HG03521 (cell line): ENCODE data around the gene NFATC4.
"Not testable (repeated sequence)": the region's sequence is repeated elsewhere in the genome, so short reads cannot be mapped to it uniquely, and the experiment has no call there.

Experiments used
- ATAC-seq: cut with Tn5 transposase; IDR thresholded peaks from one replicate; pipeline ENCODE4 v1.9.1; 2021; ENCODE audit warnings: mild to moderate bottlenecking, moderate library complexity; ENCODE audit not compliant: unreplicated experiment

The NFATC4 gene

DNA sequence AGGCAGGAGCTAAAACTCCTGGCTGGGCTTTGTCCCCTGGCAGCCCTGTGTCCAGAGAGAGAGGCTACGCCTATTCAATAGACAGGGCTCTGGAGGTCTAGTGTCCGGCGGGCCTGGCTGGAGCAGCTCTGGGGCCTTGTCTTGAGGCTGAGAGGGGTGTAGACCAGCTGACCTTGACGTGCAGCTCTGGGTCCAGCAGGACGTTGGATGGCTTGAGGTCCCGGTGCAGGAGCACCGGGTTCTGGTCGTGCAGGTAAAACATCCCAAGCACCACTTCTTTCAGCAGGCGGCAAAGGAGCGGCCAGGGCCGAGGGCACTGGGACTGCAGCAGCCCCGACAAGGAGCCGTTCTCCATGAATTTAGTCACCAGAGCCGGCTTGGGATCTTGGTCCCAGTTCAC lies 29.1 kb upstream of the NFATC4 start:
- no peak for ATAC-seq

DNA sequence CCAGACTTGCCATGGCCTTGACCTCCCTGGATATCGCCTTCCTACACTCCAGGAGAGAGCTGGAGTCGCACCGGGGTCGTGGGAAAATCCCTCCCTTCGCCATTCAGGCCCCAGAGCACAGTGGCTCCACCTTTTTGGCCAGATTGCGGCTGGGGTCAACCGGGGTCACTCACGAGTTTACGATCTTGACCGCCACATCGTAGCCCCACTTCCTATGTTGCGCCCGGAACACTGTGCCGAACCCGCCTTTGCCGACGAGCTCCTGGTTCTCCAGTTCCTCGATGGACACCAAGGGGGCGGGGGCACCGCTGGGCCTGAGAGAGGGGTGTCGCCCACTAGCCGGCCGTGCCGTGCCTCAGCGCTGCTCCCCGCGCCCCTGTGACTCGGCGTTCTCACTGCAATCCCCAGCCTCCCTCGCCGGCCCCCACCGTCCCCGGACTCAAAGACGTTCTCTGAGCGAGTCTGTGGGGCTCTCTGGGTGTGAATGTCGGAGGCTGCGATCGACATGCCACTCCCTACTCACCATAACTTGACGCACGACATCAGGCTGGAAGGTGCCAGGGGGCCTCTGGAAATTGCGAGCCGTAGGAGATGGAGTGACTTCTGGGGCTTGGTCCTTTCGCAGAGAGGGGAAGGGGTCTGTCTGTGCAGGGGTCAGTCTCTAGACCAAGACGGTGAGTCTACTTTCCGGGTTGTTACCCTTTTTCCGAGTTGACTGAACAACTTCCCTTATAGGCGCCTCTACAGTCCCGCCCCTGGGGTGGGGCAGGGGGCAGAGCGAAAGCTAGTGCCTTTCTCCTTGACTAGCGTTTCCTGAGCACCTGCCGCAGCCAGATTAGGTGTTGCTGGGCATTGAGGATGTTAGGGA lies 28.5 kb upstream of the NFATC4 start, which contains the start of gene RIPK3:
RIPK3 (minus strand) TSS at position 708 of the 868 bp plus-strand sequence; CDS start at position 543, 165 bp downstream.
- peak; percentile 75 for ATAC-seq

DNA sequence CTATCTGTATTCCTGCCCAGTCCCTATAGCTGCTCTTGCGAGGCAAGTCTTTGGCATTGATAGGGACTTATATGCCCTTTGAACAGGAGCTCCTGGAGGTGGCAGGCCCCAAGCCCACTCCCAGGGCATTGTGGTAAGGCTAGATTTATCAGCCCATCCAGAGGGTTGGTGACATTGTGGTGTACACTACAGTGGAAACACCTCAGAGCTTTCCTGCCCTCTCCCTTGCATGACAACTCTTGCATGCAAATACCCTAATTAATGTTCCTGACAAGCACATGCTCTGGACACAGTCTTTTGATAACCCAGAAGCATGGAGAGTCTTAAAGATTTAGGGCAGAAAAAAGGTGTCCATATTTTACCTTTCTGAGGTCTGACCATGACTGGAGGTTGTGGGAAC lies 27.4 kb upstream of the NFATC4 start:
- ATAC-seq, result no peak

DNA sequence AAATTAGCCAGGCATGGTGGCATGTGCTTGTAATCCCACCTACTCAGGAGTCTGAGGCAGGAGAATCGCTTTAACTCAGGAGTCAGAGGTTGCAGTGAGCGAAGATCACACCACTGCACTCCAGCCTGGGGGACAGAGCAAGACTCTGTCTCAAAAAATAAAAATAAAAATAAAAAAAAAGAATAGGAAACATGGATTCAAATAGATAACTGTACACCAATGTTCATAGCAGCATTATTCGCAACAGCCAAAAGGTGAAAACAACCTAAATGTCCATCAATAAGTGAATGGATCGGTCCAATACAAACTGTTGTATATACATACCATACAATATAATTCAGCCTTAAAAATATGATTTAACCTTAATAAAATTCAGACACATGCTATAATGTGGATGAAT lies 25.1 kb upstream of the NFATC4 start:
- ATAC-seq, result no peak

DNA sequence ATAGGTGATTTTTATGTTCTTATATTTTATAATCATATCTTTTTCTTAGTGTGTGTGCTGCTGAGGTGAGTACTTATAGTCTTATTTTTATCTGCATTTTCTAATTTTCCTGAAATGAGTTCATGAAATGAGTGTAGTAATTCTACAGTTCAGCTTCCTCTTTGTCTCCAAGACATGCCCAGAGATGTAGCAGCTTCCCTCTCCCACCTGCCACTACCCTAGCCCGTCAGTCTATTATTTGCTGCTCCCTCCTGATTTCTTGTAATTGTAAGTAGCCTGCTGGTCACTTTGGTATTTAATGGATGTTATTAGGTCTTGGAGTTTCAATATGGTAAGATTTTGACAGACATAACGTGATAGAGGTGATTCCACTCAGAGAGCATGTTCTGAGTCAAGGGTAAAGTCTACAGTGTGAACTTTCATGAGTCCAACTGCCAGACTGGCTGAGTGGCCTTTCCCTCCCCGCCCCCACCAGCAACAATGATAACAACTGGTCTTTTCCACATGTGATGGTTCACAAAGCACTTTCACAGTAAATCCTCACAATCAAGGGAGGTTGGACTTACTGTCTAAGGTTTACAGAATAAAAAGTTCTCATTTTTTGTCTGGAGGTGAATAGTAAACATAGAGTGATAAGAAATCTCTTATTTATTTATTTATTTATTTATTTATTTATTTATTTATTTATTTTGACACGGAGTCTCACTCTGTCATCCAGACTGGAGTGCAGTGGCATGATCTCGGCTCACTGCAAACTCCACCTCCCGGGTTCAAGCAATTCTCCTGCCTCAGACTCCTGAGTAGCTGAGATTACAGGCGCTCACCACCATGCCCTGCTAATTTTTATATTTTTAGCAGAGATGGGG lies 24.0 kb upstream of the NFATC4 start:
- ATAC-seq, result no peak

DNA sequence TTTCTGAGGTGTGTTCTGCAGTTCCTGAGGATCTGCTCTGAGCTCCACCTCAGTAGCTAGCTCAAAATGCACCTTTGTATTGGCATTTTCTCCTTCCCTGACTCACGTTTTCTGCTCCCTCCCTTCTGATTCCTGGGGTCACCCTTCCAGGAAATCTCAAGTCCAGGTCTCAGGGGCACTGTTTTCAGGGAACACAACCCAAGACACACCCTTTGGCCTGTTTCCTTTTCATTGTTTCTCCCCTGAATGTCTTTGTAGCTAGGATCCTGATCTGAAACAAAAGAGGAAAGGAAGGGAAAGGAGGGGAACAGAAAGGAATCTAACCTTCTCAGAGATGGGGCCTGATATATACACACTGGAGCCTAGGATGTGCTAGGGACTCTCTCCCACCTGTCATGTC lies 20.9 kb upstream of the NFATC4 start:
- no peak for ATAC-seq

DNA sequence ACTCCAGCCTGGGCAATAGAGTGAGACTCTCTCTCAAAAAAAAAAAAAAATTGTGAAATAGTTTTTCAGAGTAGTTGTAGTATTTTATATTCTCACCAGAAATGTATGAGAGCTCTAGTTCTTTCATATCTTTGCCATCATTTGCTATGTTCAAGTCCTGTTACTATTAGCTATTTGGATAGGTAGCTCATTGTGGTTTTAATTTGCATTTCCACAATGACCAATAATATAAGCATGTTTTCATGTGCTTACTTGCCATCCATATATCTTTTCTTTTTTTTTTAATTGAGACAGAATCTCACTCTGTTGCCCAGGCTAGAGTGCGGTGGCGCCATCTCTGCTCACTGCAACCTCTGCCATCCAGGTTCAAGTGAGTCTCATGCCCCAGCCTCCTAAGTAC lies 19.8 kb upstream of the NFATC4 start:
- no peak for ATAC-seq

DNA sequence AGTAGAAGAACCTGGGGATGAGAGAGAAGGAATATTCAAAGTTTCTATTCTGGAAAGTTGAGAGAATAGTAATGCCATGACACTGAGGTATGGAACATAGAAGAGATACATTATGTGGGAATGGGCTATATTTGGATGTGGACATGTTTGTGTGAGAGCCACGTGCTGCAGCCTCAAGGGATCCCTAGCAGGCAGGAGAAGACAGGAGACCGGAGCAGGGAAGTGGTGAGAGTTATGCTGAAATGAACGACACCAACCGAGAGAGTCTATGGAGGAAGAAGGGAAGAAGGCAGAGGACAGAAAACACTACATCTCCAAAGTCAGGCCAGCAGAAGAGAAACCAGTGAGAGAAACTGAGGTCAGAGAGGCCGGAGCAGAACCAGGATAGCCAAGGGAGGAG lies 18.2 kb upstream of the NFATC4 start:
- no peak for ATAC-seq

DNA sequence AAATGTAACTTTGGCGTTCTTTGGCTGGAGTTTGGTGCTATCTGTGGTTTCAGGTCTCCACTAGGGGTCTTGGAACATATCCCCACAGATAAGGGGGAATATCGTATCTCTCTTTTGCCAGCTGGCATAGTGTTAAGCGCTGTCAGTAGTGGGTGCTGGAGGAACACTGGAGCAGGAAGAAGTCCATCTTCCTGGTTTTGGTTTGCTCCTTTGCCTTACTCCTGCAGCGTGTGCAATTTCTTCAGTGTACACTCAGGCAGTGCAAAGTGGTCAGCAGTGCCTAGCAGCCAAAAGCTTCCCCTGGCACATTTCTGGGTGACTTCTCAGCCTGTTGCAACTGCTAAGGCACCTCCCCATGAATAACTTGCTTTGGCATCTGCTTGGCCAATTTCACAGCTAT lies 16.5 kb upstream of the NFATC4 start:
- no peak for ATAC-seq

DNA sequence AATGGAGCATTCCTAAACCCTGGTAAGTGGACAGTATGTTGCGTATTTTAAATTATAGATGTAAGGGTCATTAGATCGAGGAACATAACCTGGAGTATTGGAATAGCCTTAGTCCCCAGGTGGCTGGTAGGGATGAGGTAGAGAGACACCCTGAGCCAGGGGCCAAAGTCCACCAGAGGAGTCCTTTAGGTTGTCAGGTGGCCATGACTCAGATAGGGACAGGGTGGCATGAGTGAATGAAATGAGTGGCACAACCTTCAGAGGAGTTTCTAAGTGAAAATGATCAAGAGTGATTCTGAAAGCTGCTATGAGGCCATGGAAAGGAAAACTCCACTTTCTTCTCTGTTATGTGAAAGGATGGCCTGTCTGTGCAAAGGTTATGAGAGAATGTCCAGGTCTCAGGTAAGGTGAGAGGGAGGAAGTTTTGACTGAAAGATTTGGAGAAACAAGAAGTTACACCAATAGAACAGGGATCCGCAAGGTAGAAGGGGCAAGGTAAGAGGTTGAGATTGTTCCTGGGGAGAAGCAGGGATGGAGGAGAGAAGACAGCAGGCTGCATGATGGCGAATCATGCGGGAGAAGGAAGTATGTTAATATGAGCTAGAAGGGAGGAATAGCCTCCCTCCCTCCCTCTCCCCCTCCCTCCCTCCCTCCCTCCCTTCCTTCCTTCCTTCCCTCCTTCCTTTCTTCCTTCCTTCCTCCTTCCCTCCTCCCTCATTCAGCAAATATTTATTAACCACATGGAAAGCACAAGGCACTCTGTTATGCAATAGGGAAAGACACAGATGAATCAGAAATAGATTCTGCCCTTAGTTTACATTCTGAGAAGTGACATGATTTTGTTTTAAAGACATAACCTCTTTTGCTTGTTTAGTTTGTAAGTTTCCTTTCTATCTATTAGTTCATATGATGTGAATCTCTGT lies 14.2 kb upstream of the NFATC4 start:
- ATAC-seq, result no peak

DNA sequence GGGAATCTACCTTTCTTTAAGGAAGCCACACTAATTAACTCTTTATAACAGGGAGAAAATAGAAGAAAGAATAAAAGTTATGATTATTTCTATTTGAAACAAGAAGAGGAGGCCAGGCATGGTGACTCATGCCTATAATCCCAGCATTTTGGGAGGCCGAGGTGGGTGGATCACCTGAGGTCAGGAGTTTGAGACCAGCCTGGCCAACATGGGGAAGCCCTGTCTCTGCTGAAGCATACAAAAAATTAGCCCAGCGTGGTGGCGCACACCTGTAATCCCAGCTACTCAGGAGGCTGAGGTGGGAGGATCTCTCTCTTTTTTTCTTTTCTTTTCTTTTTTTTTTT lies 13.5 kb upstream of the NFATC4 start:
- ATAC-seq, result not testable (repeated sequence)

DNA sequence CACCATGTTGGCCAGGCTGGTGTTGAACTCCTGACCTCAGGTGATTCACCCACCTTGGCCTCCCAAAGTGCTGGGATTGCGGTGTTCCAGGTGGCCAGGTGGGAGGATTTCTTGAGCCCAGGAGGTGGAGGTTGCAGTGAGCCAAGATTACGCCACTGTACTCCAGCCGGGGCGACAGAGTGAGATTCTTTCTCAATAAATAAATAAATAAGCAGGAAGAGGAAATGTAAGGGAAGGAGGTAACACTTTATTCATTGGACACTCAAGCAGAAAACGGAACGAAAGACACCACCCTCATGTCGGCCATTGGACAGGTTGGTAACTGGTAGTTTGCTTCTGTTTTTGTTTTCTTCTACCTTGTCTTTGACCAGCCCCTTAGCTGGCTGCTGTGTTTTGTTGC lies 13.0 kb upstream of the NFATC4 start:
- no peak for ATAC-seq

DNA sequence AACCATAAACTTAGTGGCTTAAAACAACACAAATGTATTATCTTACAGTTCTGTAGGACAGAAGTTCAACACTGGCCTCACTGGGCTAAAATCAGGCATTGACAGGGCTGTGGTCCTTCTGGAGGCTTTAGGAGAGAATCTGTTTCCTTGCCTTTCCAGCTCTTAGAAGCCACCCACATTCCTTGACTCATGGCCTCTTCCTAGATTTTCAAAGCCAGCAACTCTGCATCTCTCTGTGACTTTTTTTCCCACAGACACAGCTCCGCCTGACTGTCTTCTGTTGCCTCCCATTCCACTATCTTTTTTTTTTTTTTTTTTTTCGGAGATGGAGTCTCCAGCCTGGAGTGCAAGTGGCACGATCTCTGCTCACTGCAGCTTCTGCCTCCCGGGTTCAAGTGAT lies 11.8 kb upstream of the NFATC4 start:
- ATAC-seq, result no peak

DNA sequence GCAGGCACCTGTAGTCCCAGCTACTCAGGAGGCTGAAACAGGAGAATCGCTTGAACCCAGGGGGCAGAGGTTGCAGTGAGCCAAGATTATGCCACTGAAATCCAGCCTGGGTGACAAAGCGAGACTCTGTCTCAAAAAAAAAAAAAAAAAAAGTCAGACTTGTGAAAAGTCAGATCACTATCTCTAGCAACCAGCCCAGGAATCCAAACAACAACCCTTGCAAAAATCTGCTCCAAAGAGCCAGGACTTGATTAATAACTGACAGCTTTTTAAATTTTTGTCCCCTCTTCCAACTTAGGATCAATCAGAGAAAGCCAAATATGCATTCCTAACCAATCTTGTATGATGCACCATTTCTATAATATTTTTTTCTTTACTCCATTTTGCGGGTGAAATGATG lies 7.7 kb upstream of the NFATC4 start:
- ATAC-seq, result no peak

DNA sequence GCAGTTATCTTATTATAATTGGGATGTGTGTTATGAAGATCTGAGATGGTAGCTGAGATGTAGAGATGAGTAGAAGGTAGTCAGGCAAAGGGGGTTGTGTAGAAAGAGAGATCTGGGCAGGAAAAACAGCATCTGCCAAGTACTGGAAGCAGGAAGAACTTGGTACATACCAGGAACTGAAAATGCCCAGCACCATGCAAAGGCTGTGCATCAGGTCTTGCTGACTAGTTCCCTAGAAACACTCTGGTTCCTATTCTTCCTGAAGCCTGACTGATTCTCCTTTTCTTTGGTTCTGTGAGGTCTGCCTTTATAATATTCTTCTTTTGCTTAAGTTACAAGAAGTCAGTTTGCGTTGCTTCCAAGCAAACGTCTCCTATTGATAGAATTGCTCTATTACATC lies 6.7 kb upstream of the NFATC4 start:
- ATAC-seq, result no peak

DNA sequence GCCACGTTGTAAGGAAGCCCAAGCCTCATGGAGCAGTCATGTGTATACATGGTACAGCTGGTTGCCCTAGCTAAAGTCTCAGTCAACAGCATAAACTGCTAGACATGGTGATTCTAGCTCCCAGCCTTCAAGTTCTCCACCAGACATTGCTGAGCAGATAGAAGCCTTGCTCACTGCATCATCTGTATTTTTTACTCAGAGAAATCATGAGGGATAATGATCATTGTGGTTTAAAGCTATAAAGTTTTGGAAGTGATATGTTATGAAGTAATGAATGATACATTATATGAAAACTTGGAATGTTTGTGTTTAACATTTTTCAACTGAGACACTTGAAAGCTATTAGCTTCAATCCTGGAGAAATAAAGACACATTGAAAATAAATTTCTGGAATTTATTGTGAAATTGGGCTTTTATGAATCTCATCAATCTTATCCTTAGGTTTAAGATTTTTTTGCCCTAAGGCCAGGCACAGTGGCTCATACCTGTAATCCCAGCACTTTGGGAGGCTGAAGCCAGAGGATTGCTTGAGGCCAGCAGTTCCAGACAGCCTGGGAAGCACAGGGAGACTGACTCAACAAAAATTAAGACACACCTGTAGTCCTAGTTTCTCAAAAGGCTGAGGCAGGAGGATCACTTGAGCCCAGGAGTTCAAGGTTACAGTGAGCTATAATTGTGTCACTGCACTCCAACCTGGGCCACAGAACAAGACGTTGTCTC lies 5.6 kb upstream of the NFATC4 start:
- no peak for ATAC-seq

DNA sequence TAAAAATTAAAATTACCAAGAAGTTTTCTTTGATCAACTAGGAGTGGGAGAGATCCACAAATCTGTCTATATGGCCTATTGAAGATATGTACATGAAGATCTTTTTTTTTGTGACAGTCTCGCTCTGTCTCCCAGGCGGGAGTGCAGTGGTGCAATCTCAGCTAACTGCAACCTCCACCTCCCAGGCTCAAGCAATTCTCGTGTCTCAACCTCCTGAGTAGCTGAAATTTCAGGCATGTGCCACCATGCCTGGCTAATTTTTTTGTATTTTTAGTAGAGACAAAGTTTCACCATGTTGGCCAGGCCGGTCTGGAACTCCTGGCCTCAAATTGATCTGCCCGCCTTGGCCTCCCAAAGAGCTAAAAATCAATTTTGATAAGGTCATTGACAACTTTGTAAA lies 4.6 kb upstream of the NFATC4 start:
- ATAC-seq, result no peak

DNA sequence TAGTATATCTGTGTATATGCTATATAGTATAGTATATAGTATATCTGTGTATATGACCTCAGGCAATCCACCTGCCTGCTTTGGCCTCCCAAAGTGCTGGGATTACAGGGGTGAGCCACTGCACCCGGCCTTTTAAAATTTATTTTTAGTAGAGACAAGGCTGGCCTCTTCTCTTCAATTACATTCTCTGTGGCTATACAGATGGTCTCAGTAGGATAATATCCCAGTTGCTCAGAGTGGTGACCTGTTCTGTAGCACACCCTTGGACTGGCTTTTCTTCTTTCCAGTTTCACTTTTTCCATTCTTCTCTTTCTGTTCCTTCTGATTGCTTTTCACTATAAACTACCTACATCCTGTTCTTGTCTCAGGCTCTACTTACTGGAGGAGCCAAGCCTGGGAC lies 3.1 kb upstream of the NFATC4 start:
- no peak for ATAC-seq

DNA sequence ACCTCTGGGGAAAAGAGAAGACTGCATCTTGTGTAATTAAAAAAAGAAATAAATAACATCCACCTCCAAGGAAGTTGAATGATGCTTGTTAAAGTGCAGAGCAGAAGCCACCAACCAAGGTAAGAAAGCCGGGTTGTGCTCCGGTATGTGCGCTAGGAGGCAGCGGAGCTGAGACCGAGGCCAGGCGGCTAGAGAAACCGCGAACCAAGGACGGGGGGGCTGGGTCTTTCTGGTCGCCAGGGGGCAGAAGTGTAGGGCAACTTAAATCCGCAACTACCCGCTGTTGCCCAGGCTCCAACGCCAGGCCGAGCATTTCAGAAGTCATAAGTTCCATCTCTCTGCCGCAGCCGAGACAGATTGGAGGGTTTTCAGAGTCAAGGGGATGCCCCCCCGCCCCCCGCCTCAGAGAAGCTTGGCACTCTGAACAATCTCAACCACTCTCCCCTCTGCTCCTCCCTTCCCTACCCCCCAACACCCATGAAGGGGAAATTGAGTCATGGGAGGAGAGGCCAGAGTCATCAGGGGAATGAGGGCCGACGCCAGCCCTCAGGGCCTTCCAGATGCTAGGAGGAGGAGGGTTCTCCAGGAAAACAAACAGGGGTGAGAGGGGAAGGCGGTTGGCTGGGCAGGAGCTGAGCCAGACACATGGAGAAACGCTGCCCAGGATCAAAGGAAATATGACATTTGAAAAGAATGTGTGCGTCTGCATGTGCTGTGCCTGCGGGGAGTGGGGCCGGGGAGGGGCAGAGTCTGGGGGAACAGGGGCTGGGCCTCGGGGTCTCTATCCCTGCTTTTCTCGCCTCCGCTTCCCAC lies 2.2 kb upstream of the NFATC4 start:
- ATAC-seq, result peak; percentile 38

DNA sequence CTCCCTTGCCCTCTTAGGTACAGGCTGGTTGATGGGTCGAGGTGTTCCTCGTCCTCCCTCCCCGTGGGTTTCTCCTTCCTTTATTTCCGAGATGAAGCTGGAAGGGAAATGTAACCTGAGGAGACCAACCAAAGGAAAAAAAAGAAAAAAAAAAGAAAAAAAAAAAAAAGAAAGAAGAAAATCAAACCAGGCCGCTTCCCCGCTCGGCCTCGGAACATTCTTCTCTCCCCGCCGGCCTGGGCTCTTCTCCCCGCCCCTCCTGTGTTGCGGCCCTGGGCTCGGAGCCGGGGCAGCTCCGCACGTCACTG lies 1.6 kb upstream of the NFATC4 start:
- no peak for ATAC-seq
